Activated CD8-positive, alpha-beta memory T cell treated with anti-CD3 and anti-CD28 coated beads for 4 hours (primary cell): Measurements from ENCODE around the gene PRF1.

ENCODE experiments used
- DNase-seq, 2 donors: peaks; one replicate each; pipeline ENCODE4 v3.0.0-alpha.2; 2020; ENCODE audit warnings: low read depth in 2 of 2

The PRF1 gene

GRCh38 chr10:70576803-70577517, 25.6 kb downstream of the PRF1 start:
- DNase-seq: no peak

- DNase-seq: no peak
These were observed 26.4 kb downstream of the PRF1 start for GRCh38 chr10:70575874-70576802.

GRCh38 chr10:70575486-70575873, 27.1 kb downstream of the PRF1 start:
- DNase-seq: no peak

GRCh38 chr10:70573599-70574506, 28.7 kb downstream of the PRF1 start:
- no peak for DNase-seq

GRCh38 chr10:70571636-70572439, 30.7 kb downstream of the PRF1 start:
- no peak for DNase-seq

GRCh38 chr10:70571236-70571635, 31.3 kb downstream of the PRF1 start:
- DNase-seq: no peak

GRCh38 chr10:70568781-70569495, 33.6 kb downstream of the PRF1 start:
- DNase-seq: no peak

- DNase-seq: no peak
These were observed 34.4 kb downstream of the PRF1 start for GRCh38 chr10:70568113-70568512.

GRCh38 chr10:70567603-70568002, 34.9 kb downstream of the PRF1 start:
- DNase-seq: no peak

GRCh38 chr10:70566515-70567290, 35.8 kb downstream of the PRF1 start:
- no peak for DNase-seq

GRCh38 chr10:70565556-70566514, 36.7 kb downstream of the PRF1 start:
- DNase-seq: no peak

- no peak for DNase-seq
These were observed 37.6 kb downstream of the PRF1 start for GRCh38 chr10:70564901-70565351.

GRCh38 chr10:70564113-70564725, 38.3 kb downstream of the PRF1 start:
- no peak for DNase-seq

GRCh38 chr10:70563230-70563629, 39.3 kb downstream of the PRF1 start:
- DNase-seq: no peak

- DNase-seq: no peak
These were observed 40.3 kb downstream of the PRF1 start for GRCh38 chr10:70562036-70562755.

- DNase-seq: no peak
These were observed 41.0 kb downstream of the PRF1 start for GRCh38 chr10:70561558-70561957.

GRCh38 chr10:70561070-70561469, 41.5 kb downstream of the PRF1 start:
- no peak for DNase-seq
